ENCODE data around the gene EPB41L4A. TPM values are rescaled to one million over a fixed set of nuclear protein-coding genes. Genes with fewer than 3 reads are reported as not detected.

EPB41L4A gene
- total RNA-seq, 1 donor, result 0.72 TPM

DNA sequence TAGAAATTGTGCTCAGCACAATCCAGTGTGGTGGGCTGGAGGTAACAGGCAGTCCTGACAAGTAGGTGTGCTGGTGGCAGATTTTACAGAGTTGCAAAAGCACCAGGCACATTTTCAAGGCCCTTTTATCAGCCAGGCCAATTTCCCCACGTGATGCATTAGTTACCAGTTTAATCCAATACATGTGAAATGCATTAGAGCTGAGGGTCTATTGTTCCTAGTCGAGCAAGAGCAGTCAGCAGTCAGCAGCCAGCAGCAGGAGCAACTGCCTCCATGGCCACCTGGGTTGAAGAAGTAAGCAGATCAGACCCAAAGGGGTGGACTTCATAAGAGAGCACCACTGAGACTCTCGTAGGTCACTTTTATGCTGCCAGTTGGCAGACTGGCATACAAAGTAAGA is 76.7 kb downstream of the EPB41L4A start:
- Histone ChIP-seq H4K20me1 (ENCODE audit: insufficient read depth, low read length) (no peaks in the 10 kb centered on the region), H3K4me3 (ENCODE audit: insufficient read depth, low read length) (no peak overlapping the region), H3K9me3 (ENCODE audit: low read depth, low read length) (no peaks in the 10 kb centered on the region), H2AFZ (ENCODE audit: low read length) (no peak overlapping the region), H3K36me3 (ENCODE audit: insufficient read depth, low read length) (no peaks in the 10 kb centered on the region), H3K27me3 (ENCODE audit: insufficient read depth, low read length) (peaks cover 2% of the 10 kb centered on the region), H3K4me2 (ENCODE audit: insufficient read depth, low read length) (no peak overlapping the region), H3K79me2 (ENCODE audit: insufficient read depth, low read length) (no peaks in the 10 kb centered on the region), H3K4me1 (ENCODE audit: insufficient read depth, low read length) (no peaks in the 10 kb centered on the region), H3K27ac (ENCODE audit: low read depth, low read length) (no peak overlapping the region)
- no peak for DNase-seq (ENCODE audit: insufficient read length, low spot score, missing footprints)
- TF ChIP-seq, protein P1, sequence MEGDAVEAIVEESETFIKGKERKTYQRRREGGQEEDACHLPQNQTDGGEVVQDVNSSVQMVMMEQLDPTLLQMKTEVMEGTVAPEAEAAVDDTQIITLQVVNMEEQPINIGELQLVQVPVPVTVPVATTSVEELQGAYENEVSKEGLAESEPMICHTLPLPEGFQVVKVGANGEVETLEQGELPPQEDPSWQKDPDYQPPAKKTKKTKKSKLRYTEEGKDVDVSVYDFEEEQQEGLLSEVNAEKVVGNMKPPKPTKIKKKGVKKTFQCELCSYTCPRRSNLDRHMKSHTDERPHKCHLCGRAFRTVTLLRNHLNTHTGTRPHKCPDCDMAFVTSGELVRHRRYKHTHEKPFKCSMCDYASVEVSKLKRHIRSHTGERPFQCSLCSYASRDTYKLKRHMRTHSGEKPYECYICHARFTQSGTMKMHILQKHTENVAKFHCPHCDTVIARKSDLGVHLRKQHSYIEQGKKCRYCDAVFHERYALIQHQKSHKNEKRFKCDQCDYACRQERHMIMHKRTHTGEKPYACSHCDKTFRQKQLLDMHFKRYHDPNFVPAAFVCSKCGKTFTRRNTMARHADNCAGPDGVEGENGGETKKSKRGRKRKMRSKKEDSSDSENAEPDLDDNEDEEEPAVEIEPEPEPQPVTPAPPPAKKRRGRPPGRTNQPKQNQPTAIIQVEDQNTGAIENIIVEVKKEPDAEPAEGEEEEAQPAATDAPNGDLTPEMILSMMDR (IDR thresholded peaks at IDR 0.05; ENCODE audit: extremely low read depth, low read depth, low read length), result no peak

DNA sequence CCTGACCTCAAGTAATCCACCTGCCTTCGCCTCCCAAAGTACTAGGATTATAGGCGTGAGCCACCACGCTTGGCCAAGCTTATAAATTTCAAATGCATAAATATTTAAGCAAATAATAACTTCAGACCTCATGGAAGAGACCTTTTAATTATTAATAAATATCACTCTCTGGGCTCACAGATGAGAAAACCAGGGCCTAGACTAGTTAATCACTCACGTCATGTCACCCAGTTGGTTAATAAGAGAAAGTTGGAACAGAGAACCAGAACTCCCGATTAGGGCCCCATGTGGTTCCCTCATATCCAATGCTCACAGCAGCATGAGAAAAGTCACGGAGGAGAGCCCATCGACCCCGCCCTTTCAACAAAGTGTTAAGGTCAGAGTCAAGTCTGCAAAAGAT is 79.3 kb downstream of the EPB41L4A start:
- peaks cover 2% of the 10 kb centered on the region for H3K27me3 ChIP-seq (ENCODE audit: insufficient read depth, low read length)
- H3K9me3 ChIP-seq (ENCODE audit: low read depth, low read length), result no peaks in the 10 kb centered on the region
- no peak overlapping the region for H2AFZ ChIP-seq (ENCODE audit: low read length)
- no peaks in the 10 kb centered on the region for H3K36me3 ChIP-seq (ENCODE audit: insufficient read depth, low read length)
- H4K20me1 ChIP-seq (ENCODE audit: insufficient read depth, low read length), result no peaks in the 10 kb centered on the region
- no peak overlapping the region for H3K4me3 ChIP-seq (ENCODE audit: insufficient read depth, low read length)
- no peak for DNase-seq (ENCODE audit: insufficient read length, low spot score, missing footprints)
- no peaks in the 10 kb centered on the region for H3K79me2 ChIP-seq (ENCODE audit: insufficient read depth, low read length)
- H3K4me2 ChIP-seq (ENCODE audit: insufficient read depth, low read length), result no peak overlapping the region
- TF ChIP-seq, protein P1 (IDR thresholded peaks at IDR 0.05; ENCODE audit: extremely low read depth, low read depth, low read length), result no peak
- H3K27ac ChIP-seq (ENCODE audit: low read depth, low read length), result no peak overlapping the region
- H3K4me1 ChIP-seq (ENCODE audit: insufficient read depth, low read length), result no peaks in the 10 kb centered on the region

DNA sequence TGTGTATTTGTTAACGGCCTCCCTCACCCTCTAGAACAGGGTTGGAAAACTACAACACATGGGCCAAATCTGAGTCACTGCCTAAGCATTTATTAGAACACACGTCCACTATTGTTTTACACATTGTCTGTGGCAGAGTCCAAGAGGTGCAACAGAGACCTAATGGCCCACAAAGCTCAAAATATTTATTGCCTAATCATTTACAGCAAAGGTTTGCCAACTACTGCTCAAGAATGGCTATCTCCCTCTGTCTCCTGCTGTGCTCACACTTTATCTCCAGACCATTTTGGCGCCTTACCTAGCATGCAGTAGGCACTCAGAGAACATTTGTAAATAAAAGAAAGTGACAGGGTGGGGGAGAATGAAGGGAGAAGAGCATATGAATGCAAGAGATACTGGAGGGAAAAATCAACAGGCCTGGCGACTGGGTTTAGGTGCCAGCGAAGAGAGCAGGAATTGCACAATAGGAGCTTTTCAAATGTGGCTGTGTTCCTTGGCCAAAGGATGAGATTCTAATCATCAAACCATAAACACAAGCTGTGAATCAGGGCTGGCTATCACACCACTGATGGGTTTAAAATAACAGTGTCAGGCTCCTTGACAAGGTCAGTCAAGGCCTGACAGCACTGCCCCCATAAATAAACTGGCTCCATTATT is 80.3 kb downstream of the EPB41L4A start:
- no peak for DNase-seq (ENCODE audit: insufficient read length, low spot score, missing footprints)
- no peak overlapping the region for H2AFZ ChIP-seq (ENCODE audit: low read length)
- no peak overlapping the region for H3K27ac ChIP-seq (ENCODE audit: low read depth, low read length)
- H3K4me3 ChIP-seq (ENCODE audit: insufficient read depth, low read length), result no peak overlapping the region
- H3K36me3 ChIP-seq (ENCODE audit: insufficient read depth, low read length), result no peaks in the 10 kb centered on the region
- no peaks in the 10 kb centered on the region for H3K79me2 ChIP-seq (ENCODE audit: insufficient read depth, low read length)
- peaks cover 2% of the 10 kb centered on the region for H3K27me3 ChIP-seq (ENCODE audit: insufficient read depth, low read length)
- H3K4me1 ChIP-seq (ENCODE audit: insufficient read depth, low read length), result no peaks in the 10 kb centered on the region
- H3K9me3 ChIP-seq (ENCODE audit: low read depth, low read length), result no peaks in the 10 kb centered on the region
- TF ChIP-seq, protein P1 (IDR thresholded peaks at IDR 0.05; ENCODE audit: extremely low read depth, low read depth, low read length), result no peak
- H3K4me2 ChIP-seq (ENCODE audit: insufficient read depth, low read length), result no peak overlapping the region
- H4K20me1 ChIP-seq (ENCODE audit: insufficient read depth, low read length), result no peaks in the 10 kb centered on the region

DNA sequence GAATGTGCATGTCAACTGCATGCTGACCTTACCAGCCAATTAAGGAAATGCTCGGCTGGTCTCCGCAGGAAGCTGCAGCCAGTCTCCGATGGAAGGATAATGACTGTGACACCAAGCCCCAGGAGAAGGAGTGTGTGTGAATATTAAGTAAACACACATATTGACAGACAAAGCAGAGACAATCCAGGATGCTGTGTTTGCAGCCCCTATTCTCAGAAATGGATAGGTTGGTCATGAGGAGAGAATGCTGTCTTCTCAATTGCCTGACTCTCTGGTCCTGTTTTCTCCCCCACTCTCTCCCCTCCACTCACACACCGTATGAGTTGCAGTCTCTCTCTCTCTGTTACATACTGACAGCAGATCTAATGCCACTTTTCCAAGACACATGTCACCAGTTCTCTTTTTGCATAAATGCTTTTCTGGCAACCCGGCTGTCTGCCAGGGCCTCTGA is 85.7 kb downstream of the EPB41L4A start:
- no peak overlapping the region for H3K4me3 ChIP-seq (ENCODE audit: insufficient read depth, low read length)
- H3K79me2 ChIP-seq (ENCODE audit: insufficient read depth, low read length), result no peaks in the 10 kb centered on the region
- no peak overlapping the region for H3K4me2 ChIP-seq (ENCODE audit: insufficient read depth, low read length)
- H3K27me3 ChIP-seq (ENCODE audit: insufficient read depth, low read length), result peaks cover 2% of the 10 kb centered on the region
- no peak for DNase-seq (ENCODE audit: insufficient read length, low spot score, missing footprints)
- H3K27ac ChIP-seq (ENCODE audit: low read depth, low read length), result no peak overlapping the region
- H3K36me3 ChIP-seq (ENCODE audit: insufficient read depth, low read length), result no peaks in the 10 kb centered on the region
- H3K4me1 ChIP-seq (ENCODE audit: insufficient read depth, low read length), result no peaks in the 10 kb centered on the region
- H4K20me1 ChIP-seq (ENCODE audit: insufficient read depth, low read length), result no peaks in the 10 kb centered on the region
- TF ChIP-seq, protein P1 (IDR thresholded peaks at IDR 0.05; ENCODE audit: extremely low read depth, low read depth, low read length), result no peak
- no peaks in the 10 kb centered on the region for H3K9me3 ChIP-seq (ENCODE audit: low read depth, low read length)
- no peak overlapping the region for H2AFZ ChIP-seq (ENCODE audit: low read length)
